Measurements from ENCODE around the gene MRPS31. TPM values are rescaled to one million over a fixed set of nuclear protein-coding genes. Genes with fewer than 3 reads are reported as not detected.
A peak's percentile ranks its signal among the peaks of the same experiment; 100 is the strongest.

The MRPS31 gene
- total RNA-seq (ENCODE audit: unreplicated experiment), result 28.8 TPM
- long read RNA-seq, transcript MRPS31-201 (7 exons, 1,462 nt), result major isoform, 13 of 17 reads
- long read RNA-seq, partial matches to known transcripts, result 2 of 17 reads
- long read RNA-seq, other reads (novel, unspliced or antisense), result 2 of 17 reads

- peaks cover 3% of the 10 kb centered on the region for H3K27me3 Mint-ChIP-seq (ENCODE audit: unreplicated experiment)
- TF ChIP-seq, protein P1, sequence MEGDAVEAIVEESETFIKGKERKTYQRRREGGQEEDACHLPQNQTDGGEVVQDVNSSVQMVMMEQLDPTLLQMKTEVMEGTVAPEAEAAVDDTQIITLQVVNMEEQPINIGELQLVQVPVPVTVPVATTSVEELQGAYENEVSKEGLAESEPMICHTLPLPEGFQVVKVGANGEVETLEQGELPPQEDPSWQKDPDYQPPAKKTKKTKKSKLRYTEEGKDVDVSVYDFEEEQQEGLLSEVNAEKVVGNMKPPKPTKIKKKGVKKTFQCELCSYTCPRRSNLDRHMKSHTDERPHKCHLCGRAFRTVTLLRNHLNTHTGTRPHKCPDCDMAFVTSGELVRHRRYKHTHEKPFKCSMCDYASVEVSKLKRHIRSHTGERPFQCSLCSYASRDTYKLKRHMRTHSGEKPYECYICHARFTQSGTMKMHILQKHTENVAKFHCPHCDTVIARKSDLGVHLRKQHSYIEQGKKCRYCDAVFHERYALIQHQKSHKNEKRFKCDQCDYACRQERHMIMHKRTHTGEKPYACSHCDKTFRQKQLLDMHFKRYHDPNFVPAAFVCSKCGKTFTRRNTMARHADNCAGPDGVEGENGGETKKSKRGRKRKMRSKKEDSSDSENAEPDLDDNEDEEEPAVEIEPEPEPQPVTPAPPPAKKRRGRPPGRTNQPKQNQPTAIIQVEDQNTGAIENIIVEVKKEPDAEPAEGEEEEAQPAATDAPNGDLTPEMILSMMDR (IDR thresholded peaks at IDR 0.05; ENCODE audit: partially characterized antibody, unreplicated experiment), result no peak
- no peaks in the 10 kb centered on the region for H3K36me3 Mint-ChIP-seq (ENCODE audit: unreplicated experiment)
- peaks cover 8% of the 10 kb centered on the region for H3K4me1 Mint-ChIP-seq (ENCODE audit: low read depth, unreplicated experiment)
- H3K4me3 Mint-ChIP-seq (ENCODE audit: unreplicated experiment), result peak within 1 kb of the TSS; percentile 99
- H3K9me3 Mint-ChIP-seq (ENCODE audit: unreplicated experiment), result peaks cover 10% of the 10 kb centered on the region
- H3K27ac Mint-ChIP-seq (ENCODE audit: unreplicated experiment), result peak within 1 kb of the TSS; percentile 99
- DNase-seq, result peak; percentile 97
Observed at GRCh38 chr13:40770934-40771618, at the start of gene MRPS31. Gene MRPS31 (minus strand): TSS chr13:40771190. CDS start chr13:40771136, 54 bp downstream.

GRCh38 chr13:40819797-40820315, 48.9 kb upstream of the MRPS31 start:
- H3K4me3 Mint-ChIP-seq (ENCODE audit: unreplicated experiment), result no peak overlapping the region
- TF ChIP-seq, protein P1 (IDR thresholded peaks at IDR 0.05; ENCODE audit: partially characterized antibody, unreplicated experiment), result no peak
- H3K4me1 Mint-ChIP-seq (ENCODE audit: low read depth, unreplicated experiment), result no peaks in the 10 kb centered on the region
- H3K27me3 Mint-ChIP-seq (ENCODE audit: unreplicated experiment), result no peaks in the 10 kb centered on the region
- DNase-seq, result no peak
- H3K27ac Mint-ChIP-seq (ENCODE audit: unreplicated experiment), result no peak overlapping the region
- no peaks in the 10 kb centered on the region for H3K9me3 Mint-ChIP-seq (ENCODE audit: unreplicated experiment)
- no peaks in the 10 kb centered on the region for H3K36me3 Mint-ChIP-seq (ENCODE audit: unreplicated experiment)

DNA sequence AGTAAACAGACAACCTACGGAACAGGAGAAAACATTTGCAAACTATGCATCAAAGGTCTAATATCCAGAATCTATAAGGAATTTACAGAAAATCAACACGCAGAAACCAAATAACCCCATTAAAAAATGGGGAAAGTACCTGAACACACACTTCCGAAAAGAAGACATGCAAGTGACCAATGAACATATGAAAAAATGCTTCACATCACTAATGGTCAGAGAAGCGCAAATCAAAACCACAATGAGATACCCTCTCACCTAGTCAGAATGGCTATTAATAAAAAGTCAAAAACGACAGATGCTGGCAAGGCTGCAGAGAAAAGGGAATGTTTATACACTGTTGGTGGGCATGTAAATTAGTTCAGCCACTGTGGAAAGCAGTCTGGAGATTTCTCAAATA, 47.9 kb upstream of the MRPS31 start:
- no peak for DNase-seq
- Mint-ChIP-seq H3K4me1 (ENCODE audit: low read depth, unreplicated experiment) (no peaks in the 10 kb centered on the region), H3K9me3 (ENCODE audit: unreplicated experiment) (no peaks in the 10 kb centered on the region), H3K27me3 (ENCODE audit: unreplicated experiment) (no peaks in the 10 kb centered on the region), H3K27ac (ENCODE audit: unreplicated experiment) (no peak overlapping the region), H3K4me3 (ENCODE audit: unreplicated experiment) (no peak overlapping the region), H3K36me3 (ENCODE audit: unreplicated experiment) (no peaks in the 10 kb centered on the region)
- TF ChIP-seq, protein P1 (IDR thresholded peaks at IDR 0.05; ENCODE audit: partially characterized antibody, unreplicated experiment), result no peak

DNA sequence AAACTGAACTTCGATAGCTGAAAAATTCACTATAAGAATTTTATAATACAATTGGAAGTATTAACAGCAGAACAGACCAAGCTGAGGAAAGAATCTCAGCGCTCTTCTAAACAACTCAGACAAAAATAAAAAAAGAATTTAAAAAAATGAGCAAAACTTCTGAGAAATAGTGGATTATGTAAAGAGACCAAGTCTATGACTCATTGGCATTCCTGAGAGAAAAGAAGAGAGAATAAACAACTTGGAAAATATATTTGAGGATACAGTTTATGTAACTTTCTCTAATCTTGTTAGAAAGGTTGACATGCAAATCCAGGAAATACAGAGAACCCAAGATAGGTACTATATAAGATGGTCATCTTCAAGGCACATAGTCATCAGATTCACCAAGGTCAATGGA, 43.8 kb upstream of the MRPS31 start:
- no peak overlapping the region for H3K4me3 Mint-ChIP-seq (ENCODE audit: unreplicated experiment)
- H3K27me3 Mint-ChIP-seq (ENCODE audit: unreplicated experiment), result no peaks in the 10 kb centered on the region
- H3K36me3 Mint-ChIP-seq (ENCODE audit: unreplicated experiment), result no peaks in the 10 kb centered on the region
- DNase-seq, result no peak
- peaks cover 5% of the 10 kb centered on the region for H3K4me1 Mint-ChIP-seq (ENCODE audit: low read depth, unreplicated experiment)
- no peaks in the 10 kb centered on the region for H3K9me3 Mint-ChIP-seq (ENCODE audit: unreplicated experiment)
- TF ChIP-seq, protein P1 (IDR thresholded peaks at IDR 0.05; ENCODE audit: partially characterized antibody, unreplicated experiment), result no peak
- no peak overlapping the region for H3K27ac Mint-ChIP-seq (ENCODE audit: unreplicated experiment)

All from glutamatergic neuron (in vitro differentiated cells).